Thyroid gland (tissue), 4 donors: Measurements from ENCODE around the gene SOX13.

Experiments
- CTCF ChIP-seq, 6 experiments: fragments of 200-600 bp in 3 of 6; fragments of 450-650 bp in 3 of 6; sonication (generic) in 3 of 6; IDR thresholded peaks; one replicate each; pipeline ENCODE4 v1.5.1; 2016 to 2019; ENCODE audit warnings: antibody characterized with exemption in 6 of 6, mild to moderate bottlenecking in 2 of 6, inconsistent platforms in 1 of 6, moderate library complexity in 1 of 6
- POLR2A ChIP-seq, 2 donors: fragments of 450-650 bp; IDR thresholded peaks; one replicate each; pipeline ENCODE4 v1.6.1; 2017; ENCODE audit warnings: antibody characterized with exemption in 2 of 2, mild to moderate bottlenecking in 2 of 2, moderate library complexity in 1 of 2

- TF ChIP-seq CTCF (IDR thresholded peaks at IDR 0.05): no peak
- no peak for TF ChIP-seq POLR2A (IDR thresholded peaks at IDR 0.05)
Observed at GRCh38 chr1:204087893-204088528, 15.1 kb downstream of the SOX13 start.
